ENCODE measurements around the gene LITAFD.

The LITAFD gene

GRCh38 chr16:8855051-8855786, 26.9 kb upstream of the LITAFD start:
- no peak for DNase-seq
- Histone ChIP-seq H3K27ac (ENCODE audit: insufficient read depth in 1 of 2, low read depth in 1 of 2, low read length in 2 of 2, poor library complexity in 1 of 2, severe bottlenecking in 2 of 2) (no peak overlapping the region), H3K36me3 (ENCODE audit: control insufficient read depth in 4 of 4, insufficient read depth in 4 of 4, low read length in 3 of 4) (peaks cover 9 to 72% (median 40%) of the 10 kb centered on the region in 4 experiments), H3K4me1 (ENCODE audit: control extremely low read depth in 1 of 4, control insufficient read depth in 4 of 4, insufficient read depth in 4 of 4, low read length in 3 of 4) (peaks cover 2 to 15% (median 14%) of the 10 kb centered on the region in 4 experiments), H3K27me3 (replicated peaks in 2 of 5; ENCODE audit: control insufficient read depth in 4 of 5, insufficient read depth in 5 of 5, low read length in 4 of 5) (no peaks in the 10 kb centered on the region), H3K4me3 (ENCODE audit: control insufficient read depth in 1 of 7, extremely low read depth in 1 of 7, insufficient read depth in 4 of 7, low read depth in 2 of 7, low read length in 6 of 7) (no peak overlapping the region), H3K9me3 (ENCODE audit: control extremely low read depth in 1 of 5, control insufficient read depth in 4 of 5, insufficient read depth in 2 of 5, low read depth in 1 of 5, low read length in 4 of 5) (no peaks in the 10 kb centered on the region)
- POLR2A ChIA-PET = interaction anchor here (0.6 kb wide), 1 partner anchor 95 kb away, joined by 3 read pairs; no protein-coding TSS in a partner anchor
- CTCF ChIA-PET = interaction anchor here (1.1 to 1.5 kb wide), 4 partner anchors 13 to 26 kb away, joined by 3 to 5 read pairs (median 4); partner anchors contain the start of gene CARHSP1
- WGBS (ENCODE audit: insufficient coverage) = 97% methylated on average over 9 of the region's 11 CpGs

- Histone ChIP-seq H3K4me1 (ENCODE audit: control extremely low read depth in 1 of 4, control insufficient read depth in 4 of 4, insufficient read depth in 4 of 4, low read length in 3 of 4) (peaks cover 0 to 8% (median 7%) of the 10 kb centered on the region in 4 experiments), H3K36me3 (ENCODE audit: control insufficient read depth in 4 of 4, insufficient read depth in 4 of 4, low read length in 3 of 4) (peaks cover 9 to 69% (median 40%) of the 10 kb centered on the region in 4 experiments), H3K4me3 (ENCODE audit: control insufficient read depth in 1 of 7, extremely low read depth in 1 of 7, insufficient read depth in 4 of 7, low read depth in 2 of 7, low read length in 6 of 7) (no peak overlapping the region), H3K27me3 (replicated peaks in 2 of 5; ENCODE audit: control insufficient read depth in 4 of 5, insufficient read depth in 5 of 5, low read length in 4 of 5) (no peaks in the 10 kb centered on the region), H3K9me3 (ENCODE audit: control extremely low read depth in 1 of 5, control insufficient read depth in 4 of 5, insufficient read depth in 2 of 5, low read depth in 1 of 5, low read length in 4 of 5) (no peaks in the 10 kb centered on the region), H3K27ac (ENCODE audit: insufficient read depth in 1 of 2, low read depth in 1 of 2, low read length in 2 of 2, poor library complexity in 1 of 2, severe bottlenecking in 2 of 2) (no peak overlapping the region)
- WGBS (ENCODE audit: insufficient coverage) = 100% methylated on average over 1 of the region's 5 CpGs
- CTCF ChIA-PET = interaction anchor here (1.2 to 1.5 kb wide), 3 partner anchors 13 to 25 kb away, joined by 3 to 5 read pairs (median 4); partner anchors contain the start of gene CARHSP1
- no peak for DNase-seq
- POLR2A ChIA-PET = no interaction called here
Measured at GRCh38 chr16:8855972-8856371, 26.2 kb upstream of the LITAFD start.

GRCh38 chr16:8858994-8859912, 22.9 kb upstream of the LITAFD start:
- 96% methylated on average over 27 of the region's 31 CpGs for WGBS (ENCODE audit: insufficient coverage)
- Histone ChIP-seq H3K9me3 (ENCODE audit: control extremely low read depth in 1 of 5, control insufficient read depth in 4 of 5, insufficient read depth in 2 of 5, low read depth in 1 of 5, low read length in 4 of 5) (no peaks in the 10 kb centered on the region), H3K27ac (ENCODE audit: insufficient read depth in 1 of 2, low read depth in 1 of 2, low read length in 2 of 2, poor library complexity in 1 of 2, severe bottlenecking in 2 of 2) (no peak overlapping the region), H3K4me3 (ENCODE audit: control insufficient read depth in 1 of 7, extremely low read depth in 1 of 7, insufficient read depth in 4 of 7, low read depth in 2 of 7, low read length in 6 of 7) (no peak overlapping the region), H3K27me3 (replicated peaks in 2 of 5; ENCODE audit: control insufficient read depth in 4 of 5, insufficient read depth in 5 of 5, low read length in 4 of 5) (no peaks in the 10 kb centered on the region), H3K4me1 (ENCODE audit: control extremely low read depth in 1 of 4, control insufficient read depth in 4 of 4, insufficient read depth in 4 of 4, low read length in 3 of 4) (peaks cover 0 to 10% (median 7%) of the 10 kb centered on the region in 4 experiments), H3K36me3 (ENCODE audit: control insufficient read depth in 4 of 4, insufficient read depth in 4 of 4, low read length in 3 of 4) (peaks cover 9 to 57% (median 27%) of the 10 kb centered on the region in 4 experiments)
- CTCF ChIA-PET = interaction anchor here (0.7 to 1.0 kb wide), 2 partner anchors 10 to 13 kb away, joined by 3 to 5 read pairs; partner anchors contain the start of gene CARHSP1
- DNase-seq = no peak
- POLR2A ChIA-PET = no interaction called here

DNA sequence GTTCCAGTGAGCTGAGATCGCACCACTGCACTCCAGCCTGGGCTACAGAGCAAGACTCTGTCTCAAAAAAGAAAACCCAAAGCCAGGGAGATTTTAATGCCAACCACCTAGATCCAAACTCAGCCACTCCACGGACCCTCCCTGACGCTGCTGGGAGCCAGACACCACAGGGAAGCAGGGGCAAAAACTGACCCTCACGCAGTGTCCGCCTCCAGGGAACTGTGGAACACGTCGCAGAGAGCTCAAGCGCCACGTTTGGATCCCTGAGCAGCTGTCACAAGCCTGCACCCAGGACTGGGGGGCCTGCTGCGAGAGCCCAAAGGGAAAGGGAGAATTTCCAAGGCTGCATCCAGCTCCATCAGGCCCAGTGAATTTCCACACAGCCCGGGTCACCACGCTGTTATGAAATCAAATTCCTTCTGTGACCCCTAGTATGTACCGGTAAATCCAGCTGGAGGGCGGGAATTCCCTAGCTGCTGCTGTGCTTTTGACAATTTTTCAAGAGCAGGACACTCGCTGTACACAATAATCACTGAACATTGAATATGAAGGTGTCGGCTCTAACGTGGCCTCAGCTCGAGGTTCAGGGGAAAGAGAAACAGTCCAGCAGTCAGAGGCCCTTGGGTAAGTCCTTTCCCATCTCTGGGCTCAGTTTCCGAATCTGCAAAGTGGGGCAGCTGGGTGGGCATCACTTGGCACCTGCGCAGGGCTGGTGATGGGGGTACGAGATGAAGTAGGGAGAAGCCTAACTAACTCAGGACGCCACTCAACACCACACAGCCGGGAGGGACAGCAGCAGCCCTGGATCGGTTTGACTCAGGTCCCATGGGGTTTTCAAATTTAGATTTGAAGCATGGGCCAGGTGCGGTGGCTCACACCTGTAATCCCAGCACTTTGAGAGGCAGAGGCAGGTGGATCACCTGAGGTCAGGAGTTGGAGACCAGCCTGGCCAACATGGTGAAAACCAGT, 22.0 kb upstream of the LITAFD start:
- WGBS (ENCODE audit: insufficient coverage) = 89% methylated on average over 22 of the region's 25 CpGs
- no peaks in the 10 kb centered on the region for H3K9me3 ChIP-seq (ENCODE audit: control extremely low read depth in 1 of 5, control insufficient read depth in 4 of 5, insufficient read depth in 2 of 5, low read depth in 1 of 5, low read length in 4 of 5)
- no peak overlapping the region for H3K27ac ChIP-seq (ENCODE audit: insufficient read depth in 1 of 2, low read depth in 1 of 2, low read length in 2 of 2, poor library complexity in 1 of 2, severe bottlenecking in 2 of 2)
- DNase-seq = no peak
- H3K36me3 ChIP-seq (ENCODE audit: control insufficient read depth in 4 of 4, insufficient read depth in 4 of 4, low read length in 3 of 4) = peaks cover 7 to 51% (median 21%) of the 10 kb centered on the region in 4 experiments
- no peak overlapping the region for H3K4me3 ChIP-seq (ENCODE audit: control insufficient read depth in 1 of 7, extremely low read depth in 1 of 7, insufficient read depth in 4 of 7, low read depth in 2 of 7, low read length in 6 of 7)
- H3K27me3 ChIP-seq (replicated peaks in 2 of 5; ENCODE audit: control insufficient read depth in 4 of 5, insufficient read depth in 5 of 5, low read length in 4 of 5) = no peaks in the 10 kb centered on the region
- CTCF ChIA-PET = interaction anchor here (0.7 to 1.3 kb wide), 3 partner anchors 8 to 17 kb away, joined by 3 to 5 read pairs (median 4); partner anchors contain the start of gene CARHSP1
- POLR2A ChIA-PET = no interaction called here
- peaks cover 0 to 16% (median 9%) of the 10 kb centered on the region in 4 experiments for H3K4me1 ChIP-seq (ENCODE audit: control extremely low read depth in 1 of 4, control insufficient read depth in 4 of 4, insufficient read depth in 4 of 4, low read length in 3 of 4)

- Histone ChIP-seq H3K4me1 (ENCODE audit: control extremely low read depth in 1 of 4, control insufficient read depth in 4 of 4, insufficient read depth in 4 of 4, low read length in 3 of 4) (peaks cover 0 to 23% (median 14%) of the 10 kb centered on the region in 4 experiments), H3K4me3 (ENCODE audit: control insufficient read depth in 1 of 7, extremely low read depth in 1 of 7, insufficient read depth in 4 of 7, low read depth in 2 of 7, low read length in 6 of 7) (no peak overlapping the region), H3K9me3 (ENCODE audit: control extremely low read depth in 1 of 5, control insufficient read depth in 4 of 5, insufficient read depth in 2 of 5, low read depth in 1 of 5, low read length in 4 of 5) (no peaks in the 10 kb centered on the region), H3K27ac (ENCODE audit: insufficient read depth in 1 of 2, low read depth in 1 of 2, low read length in 2 of 2, poor library complexity in 1 of 2, severe bottlenecking in 2 of 2) (no peak overlapping the region), H3K36me3 (ENCODE audit: control insufficient read depth in 4 of 4, insufficient read depth in 4 of 4, low read length in 3 of 4) (peaks cover 0 to 37% (median 11%) of the 10 kb centered on the region in 4 experiments), H3K27me3 (replicated peaks in 2 of 5; ENCODE audit: control insufficient read depth in 4 of 5, insufficient read depth in 5 of 5, low read length in 4 of 5) (no peaks in the 10 kb centered on the region)
- CTCF ChIA-PET = interaction anchor here (0.6 to 1.3 kb wide), 6 partner anchors 9 to 295 kb away, joined by 3 to 4 read pairs (median 3); no protein-coding TSS in a partner anchor
- no peak for DNase-seq
- WGBS (ENCODE audit: insufficient coverage) = 98% methylated on average over 8 of the region's 14 CpGs
- POLR2A ChIA-PET = no interaction called here
Measured at GRCh38 chr16:8861563-8862308, 20.4 kb upstream of the LITAFD start.
